HEK293T (cell line): ENCODE measurements around the gene TTC39C.

Experiments used
- CTCF ChIA-PET: fragments of 350-600 bp; formaldehyde crosslinking; extraction: SDS; loops from one replicate; lab custom pipeline; 2021; ENCODE audit warnings: antibody characterized with exemption, inconsistent platforms; lab: Yijun Ruan, JAX
- POLR2A ChIA-PET: fragments of 350-600 bp; formaldehyde crosslinking; extraction: SDS; loops from one replicate; lab custom pipeline; 2020; ENCODE audit warnings: antibody characterized with exemption, inconsistent platforms; lab: Yijun Ruan, JAX
- DNase-seq: peaks from one replicate; pipeline ENCODE4 v3.0.0; 2012; ENCODE audit warnings: mixed read lengths; ENCODE audit errors: extremely low spot score
- ARNT ChIP-seq: fragments of 450-650 bp; IDR thresholded peaks from 2 replicates; pipeline ENCODE4 v1.6.1; 2017; ENCODE audit warnings: mild to moderate bottlenecking
- BHLHE40 ChIP-seq: fragments of 450-650 bp; IDR thresholded peaks from 2 replicates; pipeline ENCODE4 v1.6.1; 2016; ENCODE audit warnings: mild to moderate bottlenecking, moderate library complexity, borderline replicate concordance
- CTBP1 ChIP-seq: fragments of 450-650 bp; IDR thresholded peaks from 2 replicates; pipeline ENCODE4 v1.6.1; 2016; ENCODE audit warnings: borderline replicate concordance
- ELF4 ChIP-seq: fragments of 450-650 bp; IDR thresholded peaks from 2 replicates; pipeline ENCODE4 v1.6.1; 2017; ENCODE audit warnings: antibody characterized with exemption
- FOXA1 ChIP-seq: fragments of 450-650 bp; IDR thresholded peaks from 2 replicates; pipeline ENCODE4 v1.6.1; 2016; ENCODE audit warnings: mild to moderate bottlenecking
- FOXK2 ChIP-seq: fragments of 450-650 bp; IDR thresholded peaks from 2 replicates; pipeline ENCODE4 v1.6.1; 2016; ENCODE audit warnings: mild to moderate bottlenecking
- FOXM1 ChIP-seq: fragments of 450-650 bp; IDR thresholded peaks from 2 replicates; pipeline ENCODE4 v1.6.1; 2017; ENCODE audit warnings: mild to moderate bottlenecking, borderline replicate concordance
- HDGF ChIP-seq: fragments of 450-650 bp; IDR thresholded peaks from 2 replicates; pipeline ENCODE4 v1.6.1; 2017; ENCODE audit warnings: antibody characterized with exemption, borderline replicate concordance
- L3MBTL2 ChIP-seq: fragments of 450-650 bp; conservative IDR thresholded peaks from 2 replicates; pipeline ENCODE4 v1.6.1; 2016; ENCODE audit warnings: mild to moderate bottlenecking
- LEF1 ChIP-seq: fragments of 450-650 bp; IDR thresholded peaks from 2 replicates; pipeline ENCODE4 v1.6.1; 2017; ENCODE audit warnings: mild to moderate bottlenecking, borderline replicate concordance
- NFRKB ChIP-seq: fragments of 450-650 bp; IDR thresholded peaks from 2 replicates; pipeline ENCODE4 v1.6.1; 2016; ENCODE audit warnings: mild to moderate bottlenecking, moderate library complexity
- SP1 ChIP-seq: fragments of 450-650 bp; IDR thresholded peaks from 2 replicates; pipeline ENCODE4 v1.6.1; 2017
- SUZ12 ChIP-seq: fragments of 450-650 bp; IDR thresholded peaks from 2 replicates; pipeline ENCODE4 v1.6.1; 2016; ENCODE audit warnings: mild to moderate bottlenecking
- TARDBP ChIP-seq: fragments of 450-650 bp; IDR thresholded peaks from 2 replicates; pipeline ENCODE4 v1.6.1; 2016
- ZNF384 ChIP-seq: fragments of 450-650 bp; IDR thresholded peaks from 2 replicates; pipeline ENCODE4 v1.6.1; 2016
- TF ChIP-seq, protein P1 (sequence below): fragments of 450-650 bp; IDR thresholded peaks from 2 replicates; pipeline ENCODE4 v1.6.1; 2016

TTC39C gene

DNA sequence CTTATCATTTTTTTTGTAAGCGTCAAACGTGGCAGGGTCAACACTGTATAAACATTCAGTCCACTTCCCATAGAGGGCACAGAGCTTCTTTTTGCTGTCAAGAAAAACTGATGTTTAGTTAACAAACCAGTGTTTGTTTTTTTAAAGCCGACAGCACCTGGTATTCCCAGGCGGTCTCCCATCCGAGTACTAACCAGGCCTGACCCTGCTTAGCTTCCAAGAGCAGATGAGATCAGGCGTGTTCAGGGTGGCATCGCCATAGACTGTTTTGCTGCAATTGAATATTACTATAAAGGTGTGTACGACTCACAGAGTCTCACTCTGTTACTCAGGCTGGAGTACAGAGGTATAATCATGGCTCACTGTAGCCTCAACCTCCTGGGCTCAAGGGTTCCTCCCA lies 155.8 kb downstream of the TTC39C start:
- TF ChIP-seq, protein P1, sequence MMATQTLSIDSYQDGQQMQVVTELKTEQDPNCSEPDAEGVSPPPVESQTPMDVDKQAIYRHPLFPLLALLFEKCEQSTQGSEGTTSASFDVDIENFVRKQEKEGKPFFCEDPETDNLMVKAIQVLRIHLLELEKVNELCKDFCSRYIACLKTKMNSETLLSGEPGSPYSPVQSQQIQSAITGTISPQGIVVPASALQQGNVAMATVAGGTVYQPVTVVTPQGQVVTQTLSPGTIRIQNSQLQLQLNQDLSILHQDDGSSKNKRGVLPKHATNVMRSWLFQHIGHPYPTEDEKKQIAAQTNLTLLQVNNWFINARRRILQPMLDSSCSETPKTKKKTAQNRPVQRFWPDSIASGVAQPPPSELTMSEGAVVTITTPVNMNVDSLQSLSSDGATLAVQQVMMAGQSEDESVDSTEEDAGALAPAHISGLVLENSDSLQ, result no peak
- TF ChIP-seq BHLHE40 (no peak), ZNF384 (no peak), TARDBP (no peak), SP1 (no peak), FOXA1 (no peak), CTBP1 (no peak), LEF1 (no peak), HDGF (no peak), L3MBTL2 (no peak), FOXM1 (no peak), NFRKB (no peak), ELF4 (no peak), ARNT (no peak), SUZ12 (no peak), FOXK2 (no peak)
- POLR2A ChIA-PET, result no interaction called here

DNA sequence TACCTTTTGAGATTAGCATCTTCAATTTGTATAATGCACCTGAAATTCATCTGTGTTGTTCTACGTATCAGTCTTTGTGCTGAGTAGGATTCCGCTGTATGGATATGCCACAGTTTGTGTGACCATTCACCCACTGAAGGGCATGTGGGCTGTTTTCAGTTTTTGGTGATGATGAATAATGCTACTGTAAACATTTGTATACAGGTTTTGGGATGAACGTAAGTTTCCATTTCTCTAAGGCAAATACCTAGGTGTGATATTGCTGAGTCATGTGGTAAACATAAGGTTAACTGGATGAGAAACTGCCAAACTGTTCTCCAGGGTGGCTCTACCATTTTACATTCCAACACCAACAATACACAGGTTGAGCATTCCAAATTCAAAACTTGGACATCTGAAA lies 159.4 kb downstream of the TTC39C start:
- CTCF ChIA-PET, result no interaction called here
- POLR2A ChIA-PET, result no interaction called here

More for the DNA sequence above, 155.8 kb downstream of the TTC39C start:
- no peak for DNase-seq
- CTCF ChIA-PET, result no interaction called here

DNA sequence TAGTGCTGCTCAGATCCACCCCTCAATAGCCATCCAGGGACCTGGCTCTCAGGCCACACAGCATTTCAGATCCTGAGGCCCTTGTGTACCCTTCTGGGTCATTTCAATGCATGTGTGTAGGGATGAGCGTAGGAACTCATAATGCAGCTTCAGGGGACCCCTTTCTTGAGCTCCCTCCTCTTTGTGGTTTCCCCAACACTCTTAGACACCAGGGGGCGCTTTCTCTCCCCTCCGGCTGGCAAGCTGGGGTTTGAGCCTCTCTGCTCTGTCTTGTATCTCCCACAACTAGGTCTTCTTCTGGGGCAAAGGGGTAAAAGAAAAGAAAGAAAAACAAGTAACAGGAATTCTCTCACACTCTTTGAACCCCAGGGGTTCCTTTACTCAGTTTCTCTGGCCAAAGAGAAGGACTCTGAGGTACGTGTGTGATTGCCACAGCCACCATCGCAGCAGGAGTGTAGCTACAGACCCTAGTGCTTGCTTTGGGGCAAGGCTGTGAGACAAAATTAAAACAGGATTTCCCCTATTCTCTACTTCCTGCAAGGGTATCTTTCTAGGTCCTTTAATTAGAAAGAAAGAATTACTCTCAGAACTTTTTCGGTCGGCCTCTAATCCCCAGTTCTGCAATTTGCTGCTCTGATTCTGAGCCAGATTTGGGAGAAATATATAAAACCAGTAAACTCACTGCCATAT lies 162.3 kb downstream of the TTC39C start:
- ChIA-PET CTCF (interaction anchor here (0.6 to 2.7 kb wide), 36 partner anchors 8 to 315 kb away, joined by 3 to 55 read pairs (median 4); partner anchors contain the start of gene CABYR), POLR2A (interaction anchor here (1.2 to 1.9 kb wide), 2 partner anchors 38 to 95 kb away, joined by 3 to 12 read pairs; partner anchors contain the start of gene CABYR)
- TF ChIP-seq FOXM1 (no peak), HDGF (no peak)
- peak; percentile 76 for DNase-seq

More for the DNA sequence above, 159.4 kb downstream of the TTC39C start:
- TF ChIP-seq FOXA1, result no peak
- no peak for TF ChIP-seq ZNF384
- no peak for TF ChIP-seq FOXM1
- TF ChIP-seq ARNT, result no peak
- TF ChIP-seq FOXK2, result no peak
- TF ChIP-seq SUZ12, result no peak
- TF ChIP-seq LEF1, result no peak
- no peak for TF ChIP-seq HDGF
- no peak for DNase-seq

DNA sequence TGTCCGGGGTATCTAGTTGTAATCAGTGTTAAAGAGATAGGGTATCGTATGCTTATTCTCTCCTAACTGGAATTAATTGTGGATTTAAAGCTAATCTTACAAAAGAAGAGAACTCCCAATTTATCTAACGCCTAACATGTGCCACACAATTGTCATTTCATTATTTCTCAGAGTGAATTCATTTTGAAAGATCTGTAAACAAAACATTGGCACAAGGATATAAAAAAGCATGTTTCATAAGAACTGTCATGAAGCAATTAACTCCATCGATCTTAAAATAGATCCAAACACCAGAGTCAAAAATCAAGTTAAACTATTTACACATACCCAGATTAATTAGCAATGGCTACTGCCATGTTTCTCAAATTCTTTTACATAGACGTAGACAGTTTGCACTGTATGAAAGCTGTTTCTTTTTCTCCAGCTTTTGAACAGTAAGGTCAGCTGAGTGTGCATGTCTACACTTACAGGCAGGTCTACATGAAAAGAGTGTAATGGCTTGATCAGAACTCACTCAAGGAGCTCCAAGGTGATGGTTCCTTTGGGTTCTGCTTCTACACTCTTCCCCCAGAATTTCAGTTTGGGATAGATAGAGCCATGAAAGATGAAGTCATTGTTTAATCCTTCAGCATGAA lies 163.1 kb downstream of the TTC39C start:
- POLR2A ChIA-PET, result no interaction called here
- DNase-seq, result no peak
- TF ChIP-seq ZNF384, result no peak
- no peak for TF ChIP-seq ELF4
- no peak for TF ChIP-seq FOXM1
- no peak for TF ChIP-seq CTBP1
- no peak for TF ChIP-seq ARNT
- no peak for TF ChIP-seq L3MBTL2
- TF ChIP-seq SUZ12, result no peak
- TF ChIP-seq HDGF, result no peak
- no peak for TF ChIP-seq NFRKB
- no peak for TF ChIP-seq BHLHE40
- TF ChIP-seq TARDBP, result no peak
- CTCF ChIA-PET, result interaction anchor here (0.6 to 2.7 kb wide), 16 partner anchors 9 to 314 kb away, joined by 3 to 55 read pairs (median 5); no protein-coding TSS in a partner anchor

DNA sequence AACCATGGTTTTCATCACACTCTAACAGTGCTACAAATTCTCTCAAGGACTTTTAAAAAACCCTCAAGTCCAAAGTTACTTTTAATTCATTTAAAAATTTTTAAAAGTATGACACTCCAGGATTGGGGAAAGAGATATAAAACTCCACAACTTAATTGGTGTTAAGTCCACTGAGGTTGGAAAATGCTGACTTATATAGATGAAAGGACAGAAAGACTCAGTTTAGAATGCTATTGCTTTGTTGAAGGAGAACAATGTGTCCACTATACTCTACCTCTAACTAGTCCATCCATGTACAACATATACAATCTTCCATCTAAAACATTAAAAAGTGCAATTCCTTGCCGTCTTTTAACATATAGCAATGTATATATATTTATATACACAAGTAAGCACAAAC lies 165.5 kb downstream of the TTC39C start:
- DNase-seq, result no peak
- ChIA-PET CTCF (interaction anchor here (0.5 to 1.4 kb wide), 2 partner anchors 8 to 30 kb away, joined by 3 read pairs; no protein-coding TSS in a partner anchor), POLR2A (no interaction called here)
- no peak for TF ChIP-seq ARNT
- TF ChIP-seq ELF4, result no peak
- TF ChIP-seq NFRKB, result no peak
- no peak for TF ChIP-seq FOXK2

DNA sequence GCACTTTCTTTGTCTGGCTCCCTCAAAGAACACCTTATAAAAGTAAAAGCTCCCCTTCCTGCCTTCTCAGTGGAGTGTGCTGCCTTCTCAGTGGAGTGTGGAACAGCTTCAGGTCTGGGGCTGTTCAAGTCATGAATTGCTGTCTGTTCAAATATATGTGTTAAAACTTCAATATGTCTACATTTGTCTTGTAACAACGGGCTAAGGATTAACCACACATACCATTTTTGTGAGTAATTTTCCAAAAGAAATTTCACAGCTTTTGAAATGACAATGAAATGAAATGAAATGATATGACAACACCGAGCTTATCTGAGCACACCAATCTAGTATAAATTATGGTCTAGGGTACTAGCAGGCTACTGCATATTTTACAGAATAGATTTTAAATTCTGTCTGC lies 167.3 kb downstream of the TTC39C start:
- DNase-seq, result no peak
- TF ChIP-seq BHLHE40, result no peak
- TF ChIP-seq ARNT, result no peak
- no peak for TF ChIP-seq FOXK2
- no peak for TF ChIP-seq FOXA1
- no peak for TF ChIP-seq SP1
- no peak for TF ChIP-seq LEF1
- TF ChIP-seq, protein P1, result no peak
- TF ChIP-seq L3MBTL2, result no peak
- TF ChIP-seq ELF4, result no peak
- TF ChIP-seq CTBP1, result no peak
- no peak for TF ChIP-seq ZNF384
- TF ChIP-seq NFRKB, result no peak
- no peak for TF ChIP-seq HDGF
- no peak for TF ChIP-seq FOXM1
- TF ChIP-seq TARDBP, result no peak
- TF ChIP-seq SUZ12, result no peak
- POLR2A ChIA-PET, result interaction anchor here (0.7 kb wide), 1 partner anchor 43 kb away, joined by 4 read pairs; the partner anchor contains the start of gene CABYR
- CTCF ChIA-PET, result no interaction called here
